Measurements from ENCODE around the gene FOXJ1.

FOXJ1 gene

GRCh38 chr17:76160896-76161528, 20.0 kb upstream of the FOXJ1 start:
- DNase-seq (ENCODE audit: low read depth in 2 of 2): no peak

GRCh38 chr17:76159157-76159556, 18.1 kb upstream of the FOXJ1 start:
- no peak for DNase-seq (ENCODE audit: low read depth in 2 of 2)

- no peak for DNase-seq (ENCODE audit: low read depth in 2 of 2)
These were observed 16.7 kb upstream of the FOXJ1 start for GRCh38 chr17:76157759-76158158.

GRCh38 chr17:76156662-76156991, 15.6 kb upstream of the FOXJ1 start:
- DNase-seq (ENCODE audit: low read depth in 2 of 2): no peak

GRCh38 chr17:76155988-76156661, 15.1 kb upstream of the FOXJ1 start:
- no peak for DNase-seq (ENCODE audit: low read depth in 2 of 2)

- DNase-seq (ENCODE audit: low read depth in 2 of 2): no peak
These were observed 14.1 kb upstream of the FOXJ1 start for GRCh38 chr17:76154936-76155845.

GRCh38 chr17:76154292-76154691, 13.2 kb upstream of the FOXJ1 start:
- no peak for DNase-seq (ENCODE audit: low read depth in 2 of 2)

- no peak for DNase-seq (ENCODE audit: low read depth in 2 of 2)
These were observed 12.6 kb upstream of the FOXJ1 start for GRCh38 chr17:76153640-76154039.

- DNase-seq (ENCODE audit: low read depth in 2 of 2): no peak
These were observed 12.2 kb upstream of the FOXJ1 start for GRCh38 chr17:76153202-76153601.

- no peak for DNase-seq (ENCODE audit: low read depth in 2 of 2)
These were observed 11.5 kb upstream of the FOXJ1 start for GRCh38 chr17:76152591-76152990.

GRCh38 chr17:76151896-76152454, 10.9 kb upstream of the FOXJ1 start:
- DNase-seq (ENCODE audit: low read depth in 2 of 2): no peak

- DNase-seq (ENCODE audit: low read depth in 2 of 2): no peak
These were observed 9.9 kb upstream of the FOXJ1 start for GRCh38 chr17:76150712-76151622.

GRCh38 chr17:76149214-76149613, 8.2 kb upstream of the FOXJ1 start:
- no peak for DNase-seq (ENCODE audit: low read depth in 2 of 2)

- DNase-seq (ENCODE audit: low read depth in 2 of 2): no peak
These were observed 6.9 kb upstream of the FOXJ1 start for GRCh38 chr17:76148015-76148326.

GRCh38 chr17:76147211-76148014, 6.4 kb upstream of the FOXJ1 start:
- no peak for DNase-seq (ENCODE audit: low read depth in 2 of 2)

GRCh38 chr17:76146053-76146851, 5.2 kb upstream of the FOXJ1 start:
- no peak for DNase-seq (ENCODE audit: low read depth in 2 of 2)

GRCh38 chr17:76145231-76146052, 4.4 kb upstream of the FOXJ1 start:
- peak; percentile 36 for DNase-seq (ENCODE audit: low read depth in 2 of 2)

- no peak for DNase-seq (ENCODE audit: low read depth in 2 of 2)
These were observed 1.6 kb upstream of the FOXJ1 start for GRCh38 chr17:76142585-76143041.

GRCh38 chr17:76142039-76142584, 1.1 kb upstream of the FOXJ1 start:
- no peak for DNase-seq (ENCODE audit: low read depth in 2 of 2)

All from stimulated activated CD4-positive, alpha-beta T cell treated with anti-CD3 and anti-CD28 coated beads, Interleukin-1b, Interleukin-23, amount 100 ng/mL, for 4 hours (primary cell).